ENCODE results near the gene ZG16B.

ZG16B gene

DNA sequence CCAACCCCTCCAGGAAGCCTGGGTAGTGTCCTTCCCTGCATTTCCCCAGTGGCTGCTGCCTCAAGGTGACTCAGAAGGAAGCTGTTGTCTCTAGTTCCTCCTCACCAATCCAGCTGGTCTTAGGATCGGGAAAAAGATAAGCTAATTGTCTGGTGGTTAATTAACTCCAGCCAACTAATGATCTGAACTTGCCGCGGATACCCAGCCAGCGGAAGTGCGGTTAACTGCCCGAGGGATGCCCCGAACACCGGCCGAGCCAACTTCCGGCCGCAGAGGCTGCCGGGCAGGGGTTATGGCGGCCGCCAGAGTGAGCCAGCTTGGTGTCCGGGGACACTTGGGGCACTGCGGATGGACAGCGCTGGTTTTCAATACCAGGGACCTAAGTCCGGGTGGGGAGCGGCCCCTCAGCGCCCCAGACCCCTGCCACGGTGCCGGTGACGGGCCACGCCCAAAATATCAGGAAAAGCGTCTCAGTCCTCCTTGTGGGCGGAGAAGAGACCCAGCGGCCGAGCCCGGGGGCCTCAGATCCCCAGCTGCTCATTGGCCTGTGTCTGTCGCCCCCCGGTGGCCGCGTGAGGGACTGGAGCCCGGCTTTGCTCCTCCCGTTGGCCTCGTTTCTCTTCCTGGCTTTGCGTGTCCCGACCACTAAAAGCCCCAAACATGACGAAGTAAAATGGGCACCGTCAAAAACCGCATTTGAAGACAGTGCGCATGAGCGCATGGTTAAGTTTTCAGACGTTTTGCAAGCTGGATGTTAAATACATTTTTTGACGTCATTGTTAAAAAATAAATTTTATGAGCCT, 38.1 kb downstream of the ZG16B start:
- peak; percentile 96 for TF ChIP-seq CTCF (IDR thresholded peaks at IDR 0.05; ENCODE audit: control extremely low read depth, extremely low read depth, low read depth, missing control alignments)
- POLR2A ChIA-PET, result interaction anchor here (0.6 to 1.4 kb wide), 2 partner anchors 14 to 348 kb away, joined by 4 to 6 read pairs; partner anchors contain the start of genes AMDHD2 and FLYWCH2
- DNase-seq (ENCODE audit: extremely low spot score), result peak; percentile 98
- CTCF ChIA-PET, result interaction anchor here (0.6 to 3.6 kb wide), 45 partner anchors 11 to 1026 kb away, joined by 3 to 34 read pairs (median 5); partner anchors contain the start of genes ELOB, FLYWCH1, FLYWCH2 and PRSS41

GRCh38 chr16:2871926-2872325, 41.8 kb downstream of the ZG16B start:
- no peak for TF ChIP-seq CTCF (IDR thresholded peaks at IDR 0.05; ENCODE audit: control extremely low read depth, extremely low read depth, low read depth, missing control alignments)
- POLR2A ChIA-PET, result no interaction called here
- CTCF ChIA-PET, result interaction anchor here (1.3 to 6.0 kb wide), 8 partner anchors 11 to 55 kb away, joined by 4 to 35 read pairs (median 8); partner anchors contain the start of gene FLYWCH2
- no peak for DNase-seq (ENCODE audit: extremely low spot score)

GRCh38 chr16:2874032-2874911, 44.2 kb downstream of the ZG16B start:
- ChIA-PET CTCF (interaction anchor here (0.7 to 6.0 kb wide), 10 partner anchors 8 to 80 kb away, joined by 3 to 35 read pairs (median 3); partner anchors contain the start of gene FLYWCH2), POLR2A (interaction anchor here (0.6 to 0.7 kb wide), 2 partner anchors 10 to 457 kb away, joined by 3 read pairs; no protein-coding TSS in a partner anchor)
- no peak for DNase-seq (ENCODE audit: extremely low spot score)
- TF ChIP-seq CTCF (IDR thresholded peaks at IDR 0.05; ENCODE audit: control extremely low read depth, extremely low read depth, low read depth, missing control alignments), result no peak

DNA sequence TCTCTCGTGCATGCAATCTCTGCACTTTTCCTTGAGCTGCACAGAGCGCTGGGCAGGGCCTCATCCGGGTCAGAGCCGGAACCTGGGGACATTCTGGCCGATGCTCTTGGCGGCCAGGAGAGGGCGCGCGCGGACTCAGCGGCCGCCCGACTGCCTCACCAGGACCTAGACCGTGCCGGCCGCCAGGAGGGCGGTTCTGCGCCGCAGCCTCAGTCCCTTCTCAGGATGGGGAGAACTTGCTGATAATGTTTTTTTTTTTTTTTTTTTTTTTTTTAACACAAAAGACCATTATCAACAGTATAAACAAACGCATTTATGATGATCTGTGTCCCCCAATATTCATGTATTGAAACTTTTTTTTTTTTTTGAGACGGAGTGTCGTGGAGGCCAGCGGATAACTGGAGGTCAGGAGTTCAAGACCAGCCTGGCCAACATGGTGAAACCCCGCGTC, 44.8 kb downstream of the ZG16B start:
- peak; percentile 85 for DNase-seq (ENCODE audit: extremely low spot score)
- ChIA-PET POLR2A (interaction anchor here (0.6 to 0.7 kb wide), 2 partner anchors 11 to 458 kb away, joined by 3 read pairs; no protein-coding TSS in a partner anchor), CTCF (interaction anchor here (0.7 to 6.0 kb wide), 10 partner anchors 8 to 81 kb away, joined by 3 to 35 read pairs (median 3); partner anchors contain the start of gene FLYWCH2)
- peak; percentile 98 for TF ChIP-seq CTCF (IDR thresholded peaks at IDR 0.05; ENCODE audit: control extremely low read depth, extremely low read depth, low read depth, missing control alignments)

GRCh38 chr16:2879854-2880508, 49.9 kb downstream of the ZG16B start:
- CTCF ChIA-PET, result interaction anchor here (1.0 to 3.9 kb wide), 8 partner anchors 11 to 47 kb away, joined by 3 to 34 read pairs (median 5); partner anchors contain the start of gene FLYWCH1
- TF ChIP-seq CTCF (IDR thresholded peaks at IDR 0.05; ENCODE audit: control extremely low read depth, extremely low read depth, low read depth, missing control alignments), result no peak
- DNase-seq (ENCODE audit: extremely low spot score), result no peak
- POLR2A ChIA-PET, result no interaction called here

Measured in GM10248 (cell line).